Stimulated activated CD8-positive, alpha-beta memory T cell treated with anti-CD3 and anti-CD28 coated beads, Interleukin-7, amount 100 ng/mL, for 4 hours (primary cell): ENCODE data around the gene RABL6.
"Not testable (repeated sequence)": the region's sequence is repeated elsewhere in the genome, so short reads cannot be mapped to it uniquely, and the experiment has no call there.

Experiments used
- DNase-seq, 2 donors: peaks; one replicate each; pipeline ENCODE4 v3.0.0-alpha.2; 2020; ENCODE audit warnings: low read depth in 2 of 2

The RABL6 gene, protein sequence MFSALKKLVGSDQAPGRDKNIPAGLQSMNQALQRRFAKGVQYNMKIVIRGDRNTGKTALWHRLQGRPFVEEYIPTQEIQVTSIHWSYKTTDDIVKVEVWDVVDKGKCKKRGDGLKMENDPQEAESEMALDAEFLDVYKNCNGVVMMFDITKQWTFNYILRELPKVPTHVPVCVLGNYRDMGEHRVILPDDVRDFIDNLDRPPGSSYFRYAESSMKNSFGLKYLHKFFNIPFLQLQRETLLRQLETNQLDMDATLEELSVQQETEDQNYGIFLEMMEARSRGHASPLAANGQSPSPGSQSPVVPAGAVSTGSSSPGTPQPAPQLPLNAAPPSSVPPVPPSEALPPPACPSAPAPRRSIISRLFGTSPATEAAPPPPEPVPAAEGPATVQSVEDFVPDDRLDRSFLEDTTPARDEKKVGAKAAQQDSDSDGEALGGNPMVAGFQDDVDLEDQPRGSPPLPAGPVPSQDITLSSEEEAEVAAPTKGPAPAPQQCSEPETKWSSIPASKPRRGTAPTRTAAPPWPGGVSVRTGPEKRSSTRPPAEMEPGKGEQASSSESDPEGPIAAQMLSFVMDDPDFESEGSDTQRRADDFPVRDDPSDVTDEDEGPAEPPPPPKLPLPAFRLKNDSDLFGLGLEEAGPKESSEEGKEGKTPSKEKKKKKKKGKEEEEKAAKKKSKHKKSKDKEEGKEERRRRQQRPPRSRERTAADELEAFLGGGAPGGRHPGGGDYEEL

DNA sequence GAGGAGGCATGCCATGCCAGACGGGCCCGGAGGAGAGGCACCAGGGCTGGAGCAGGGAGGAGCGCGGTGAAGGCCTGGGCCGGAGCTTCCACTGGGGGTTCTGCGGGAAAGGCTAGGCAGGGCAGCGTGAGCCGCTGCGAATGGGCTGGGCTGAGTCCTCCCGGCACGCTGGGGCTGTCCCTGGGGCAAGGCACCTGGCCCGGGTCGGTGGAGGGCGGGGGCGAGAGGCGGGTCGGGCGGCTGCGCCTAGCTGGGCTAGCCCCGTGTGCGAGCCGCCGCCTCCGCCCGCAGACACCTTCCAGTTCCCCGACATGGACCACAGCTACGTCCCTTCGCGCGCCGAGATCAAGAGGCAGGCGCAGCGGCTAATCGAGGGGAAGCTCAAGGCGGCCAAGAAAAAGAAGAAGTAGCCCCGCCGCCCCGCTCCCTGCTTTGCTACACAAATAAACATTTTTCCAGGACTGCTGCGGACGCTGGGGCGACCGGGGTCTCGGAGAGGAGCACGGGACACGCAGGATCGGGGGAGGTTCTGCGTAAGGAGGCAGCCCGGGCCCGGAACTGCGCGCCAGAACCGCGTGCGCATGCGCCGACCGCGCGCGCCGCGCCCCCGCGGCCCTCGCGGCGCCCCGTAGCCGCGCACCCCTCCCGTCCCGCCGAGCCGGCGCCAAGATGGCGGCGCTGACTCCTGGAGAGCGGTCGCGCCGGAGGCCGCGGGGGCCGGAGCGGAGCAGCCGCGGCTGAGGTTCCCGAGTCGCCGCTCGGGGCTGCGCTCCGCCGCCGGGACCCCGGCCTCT, at the start of gene RABL6:
RABL6 (plus strand) TSS at position 668 of the 794 bp plus-strand sequence. CDS start 249 bp downstream, outside the sequence.
- DNase-seq, result peak; percentile 56 to 77

DNA sequence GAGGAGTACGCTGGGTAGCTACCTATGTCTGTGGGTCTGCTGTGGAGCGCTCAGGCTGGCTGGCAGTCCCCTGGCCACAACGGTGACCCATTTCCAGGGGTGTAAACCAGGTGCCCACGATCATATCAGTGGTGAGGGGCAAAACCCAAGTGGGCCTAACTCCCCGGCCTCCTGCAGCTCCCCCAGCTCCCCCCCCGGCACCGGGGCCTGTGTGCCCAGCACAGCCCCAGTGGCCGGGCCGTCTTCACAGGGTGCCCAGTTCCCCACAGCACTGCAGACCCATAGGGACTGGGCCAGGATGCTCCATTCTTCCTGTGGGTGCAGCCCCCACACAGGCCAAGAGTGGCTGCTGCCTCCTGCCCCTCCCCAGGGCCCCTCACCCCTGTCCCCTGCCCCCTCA, 48.7 kb upstream of the RABL6 start:
- no peak for DNase-seq

DNA sequence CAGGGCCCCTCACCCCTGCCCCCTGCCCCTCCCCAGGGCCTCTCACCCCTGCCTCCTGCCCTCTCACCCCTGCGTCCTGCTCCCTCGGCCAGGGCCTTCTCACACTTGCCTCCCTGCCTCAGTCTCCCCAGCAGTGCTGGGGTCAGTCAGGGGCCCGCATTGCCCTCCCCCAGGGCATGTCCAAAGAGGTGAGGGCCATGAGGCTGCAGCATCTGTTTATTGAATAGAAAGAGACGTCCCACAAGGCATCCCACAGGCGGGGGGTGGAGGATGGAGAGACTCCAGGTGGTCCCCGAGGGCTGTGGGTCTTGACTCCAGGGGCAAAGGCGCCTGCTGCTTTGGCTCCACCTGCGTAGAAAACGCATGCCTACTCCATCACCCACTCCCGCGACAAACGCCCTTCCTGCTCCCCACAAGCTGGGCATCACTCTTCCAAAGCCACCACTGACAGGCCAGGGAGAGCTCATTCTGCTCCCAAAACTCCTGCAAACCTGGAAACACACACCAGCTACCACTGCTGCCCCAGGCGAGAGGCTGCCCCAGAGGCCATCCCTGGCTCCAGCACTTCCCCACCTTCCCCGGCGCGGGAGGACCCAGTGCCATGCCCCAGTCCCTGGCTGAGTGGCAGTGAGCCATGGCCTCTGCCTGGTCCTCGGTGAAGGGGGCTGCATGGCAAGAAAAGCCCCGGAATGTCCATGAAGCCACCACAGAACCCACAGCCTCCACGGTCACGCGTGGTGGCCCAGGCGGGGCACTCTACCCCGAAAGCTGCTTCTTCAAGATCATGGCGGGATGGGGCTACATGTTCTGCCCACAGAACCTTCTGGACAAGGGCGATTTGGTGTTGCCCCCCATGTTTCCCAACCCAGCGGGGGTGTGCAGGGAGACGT, 48.1 kb upstream of the RABL6 start:
- DNase-seq, result no peak

DNA sequence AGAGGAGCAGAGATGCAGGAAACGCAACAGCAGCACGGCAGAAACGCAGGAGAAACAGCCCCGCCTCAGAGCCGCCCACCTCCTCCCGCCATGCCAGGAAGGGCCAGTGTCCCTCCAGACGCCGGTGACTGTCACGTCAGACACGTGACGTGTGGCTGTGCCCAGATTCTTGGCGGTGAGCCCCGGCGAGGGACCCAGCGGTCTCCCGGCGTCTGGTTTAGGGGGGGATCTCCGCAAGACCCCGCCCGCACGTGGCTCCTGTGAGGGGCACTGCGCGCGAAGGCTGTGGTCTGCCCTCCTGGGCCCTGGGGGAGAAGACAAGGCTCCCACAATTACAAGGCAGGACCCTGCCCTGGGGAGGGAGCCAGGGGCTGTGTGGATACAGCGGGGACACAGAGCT, 47.3 kb upstream of the RABL6 start:
- DNase-seq, result no peak

DNA sequence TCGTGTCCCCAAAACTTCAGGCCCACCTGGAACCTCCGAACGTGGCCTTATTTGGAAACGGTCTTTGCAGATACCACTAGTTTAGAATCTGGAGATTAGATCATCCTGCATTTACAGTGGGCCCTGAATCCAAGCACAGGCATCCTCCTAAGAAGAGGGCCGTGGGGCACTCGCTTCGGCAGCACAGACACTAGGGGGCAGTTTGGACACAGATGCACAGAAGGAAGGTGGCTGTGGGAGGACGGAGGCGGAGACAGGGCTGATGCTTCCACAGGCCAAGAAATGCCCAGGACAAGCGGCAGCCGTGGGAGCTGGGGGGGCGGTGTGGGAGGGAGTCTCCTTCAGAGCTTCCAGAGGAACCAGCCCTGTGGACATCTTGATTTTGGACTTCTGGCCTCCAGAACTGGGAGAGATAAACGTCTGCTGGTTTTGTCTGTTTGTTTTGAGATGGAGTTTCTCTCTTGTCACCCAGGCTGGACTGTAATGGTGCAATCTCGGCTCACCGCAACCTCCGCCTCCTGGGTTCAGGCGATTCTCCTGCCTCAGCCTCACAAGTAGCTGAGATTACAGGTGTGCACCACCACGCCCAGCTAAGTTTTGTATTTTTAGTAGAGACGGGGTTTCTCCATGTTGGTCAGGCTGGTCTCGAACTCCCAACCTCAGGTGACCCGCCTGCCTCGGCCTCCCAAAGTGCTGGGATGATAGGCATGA, 46.8 kb upstream of the RABL6 start:
- DNase-seq, result not testable (repeated sequence)

DNA sequence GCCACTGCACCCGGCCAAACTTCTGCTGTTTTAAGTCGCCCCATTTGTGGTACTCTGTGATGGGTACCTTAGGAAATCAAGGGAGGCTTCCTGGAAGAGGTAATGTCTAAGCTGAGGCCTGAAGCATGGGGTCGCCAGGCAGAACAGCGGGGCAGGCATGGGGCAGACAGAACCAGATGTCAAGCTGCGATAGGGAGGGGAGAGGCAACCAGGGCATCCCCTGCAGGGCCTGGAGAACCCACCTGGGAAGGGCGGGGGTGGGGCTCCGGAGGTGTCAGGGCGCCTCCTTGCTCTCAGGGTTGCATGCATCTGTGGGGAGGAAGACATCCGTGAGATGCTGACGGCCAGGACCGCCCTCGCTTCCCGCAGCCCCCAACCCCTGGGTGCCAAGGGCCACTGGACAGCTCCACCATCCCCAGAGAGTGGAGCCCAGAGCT, 46.2 kb upstream of the RABL6 start:
- DNase-seq, result no peak

DNA sequence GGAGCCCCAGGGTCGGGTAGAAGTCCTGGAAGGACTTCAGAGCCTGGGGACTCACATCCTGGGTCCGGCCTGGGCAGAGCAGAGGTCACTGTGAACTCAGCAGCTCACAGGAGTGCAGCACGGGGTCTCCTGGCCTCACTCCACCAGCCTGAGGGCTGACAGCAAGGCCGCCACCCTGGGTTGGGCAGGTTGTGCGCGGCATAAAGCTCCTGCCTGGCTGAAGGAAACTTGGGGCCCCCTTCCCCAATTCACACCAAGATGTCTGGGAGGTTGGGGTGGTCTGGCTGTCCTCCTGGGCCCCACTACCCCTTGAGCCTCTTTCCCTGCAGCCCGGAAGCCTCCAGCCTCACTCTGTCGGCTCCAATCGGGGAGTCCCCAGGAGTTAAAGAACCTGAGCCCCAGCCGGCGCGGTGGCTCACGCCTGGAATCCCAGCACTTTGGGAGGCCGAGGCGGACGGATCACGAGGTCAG, 45.5 kb upstream of the RABL6 start:
- DNase-seq, result no peak

DNA sequence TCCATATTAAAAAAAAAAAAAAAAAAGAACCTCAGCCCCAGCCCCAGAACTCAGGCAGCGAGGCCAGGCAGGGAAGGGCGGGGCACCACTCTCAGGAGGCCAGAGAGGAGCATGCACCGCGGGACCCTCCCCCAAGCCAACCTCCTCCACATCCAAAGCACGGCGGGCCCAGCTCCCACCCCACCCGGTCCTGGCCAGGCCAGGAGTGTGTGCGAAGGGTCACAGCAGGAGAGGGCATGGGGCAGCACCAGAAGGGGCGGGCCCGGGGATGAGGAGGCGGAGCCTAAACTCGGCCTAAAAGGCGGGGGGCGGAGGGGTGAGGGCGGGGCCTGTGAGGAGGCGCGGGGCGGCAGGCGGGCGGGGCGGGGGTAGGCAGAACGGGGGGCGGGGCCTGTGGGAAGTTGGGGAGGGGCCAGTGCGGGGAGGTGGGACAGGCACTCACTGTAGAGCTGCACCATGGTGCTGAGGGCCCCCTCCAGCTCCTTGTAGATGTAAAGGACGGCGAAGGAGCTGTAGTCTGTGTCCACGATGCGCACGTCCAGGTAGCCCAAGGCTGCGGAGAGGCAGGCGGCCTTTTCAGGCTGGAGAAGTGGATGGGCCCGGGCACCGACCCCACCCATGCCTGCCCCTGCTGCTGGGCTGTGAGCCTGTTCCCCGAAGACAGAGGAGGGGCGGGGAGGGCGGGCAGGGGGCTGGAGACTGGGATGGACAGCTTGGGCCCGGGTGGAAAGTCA, 44.7 kb upstream of the RABL6 start:
- peak in 1 of 2 donors; percentile 15 for DNase-seq

DNA sequence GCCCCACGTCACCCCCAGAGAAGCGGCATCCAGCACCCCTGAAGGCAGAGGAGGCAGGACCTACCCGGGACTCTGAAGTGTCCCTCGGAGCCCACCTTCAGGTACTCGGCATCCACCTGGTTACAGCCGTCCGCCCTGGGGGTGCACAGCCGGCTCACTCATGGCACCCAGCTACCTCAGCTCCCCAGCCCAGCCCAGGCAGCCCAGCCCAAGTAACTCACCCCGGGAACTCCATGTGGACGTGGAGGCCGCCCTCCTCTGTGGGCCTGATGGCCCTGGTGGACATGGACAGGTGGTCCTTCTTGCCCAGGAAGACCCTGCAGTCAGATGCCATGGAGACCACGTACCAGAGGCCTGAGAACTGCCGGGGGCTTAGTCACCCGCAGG, 44.1 kb upstream of the RABL6 start:
- no peak for DNase-seq

DNA sequence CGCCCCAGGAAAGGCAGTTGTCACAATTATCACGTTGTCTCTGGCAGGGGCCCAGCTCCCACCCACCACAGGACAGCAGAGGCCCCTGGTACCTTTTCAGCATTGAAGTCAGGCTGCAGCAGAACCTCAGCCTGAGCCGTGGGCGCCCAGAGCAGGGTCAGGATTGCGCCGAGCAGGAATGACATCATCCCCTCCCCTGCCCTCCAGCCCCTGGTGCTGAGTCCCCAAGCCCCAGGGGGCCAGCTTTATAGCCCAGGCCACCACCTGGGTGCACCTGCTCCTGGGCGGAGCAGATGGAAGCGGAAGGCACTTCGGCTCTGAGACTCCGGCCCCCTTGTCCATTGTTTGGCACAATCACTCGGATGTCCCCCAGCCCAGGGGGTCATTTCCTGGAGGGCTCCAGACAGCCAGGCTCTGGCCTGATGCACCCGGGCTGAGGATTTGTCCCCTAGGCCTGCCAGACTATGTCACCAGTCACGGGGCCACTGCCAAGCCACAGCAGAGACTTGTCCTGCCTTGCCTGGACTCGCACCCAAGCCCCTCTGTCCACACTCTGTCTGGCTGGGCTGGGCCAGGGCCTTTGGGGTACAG, 43.4 kb upstream of the RABL6 start, which contains the start of gene LCN15:
LCN15 (minus strand) TSS at position 218 of the 591 bp plus-strand sequence; CDS start at position 188, 30 bp downstream.
- no peak for DNase-seq

DNA sequence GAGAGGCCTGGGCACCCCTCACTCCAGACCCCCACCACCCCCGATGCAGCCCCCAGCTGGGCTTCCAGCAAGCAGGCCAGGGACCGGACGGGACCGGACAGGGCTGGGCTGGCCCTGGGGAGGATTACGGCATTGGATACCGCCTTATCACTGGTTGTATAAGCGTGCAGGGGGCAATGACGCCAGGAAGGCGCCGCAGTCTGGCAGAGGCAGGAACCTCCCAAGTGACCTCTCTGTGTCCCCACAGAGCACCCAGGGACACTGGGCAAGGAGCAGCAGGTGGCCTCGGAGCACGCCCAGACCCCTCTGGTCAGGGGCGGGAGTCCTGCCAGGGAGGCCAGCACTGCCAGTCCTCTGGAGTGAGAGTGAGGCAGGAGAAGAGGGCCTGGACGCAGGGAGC, 42.7 kb upstream of the RABL6 start:
- DNase-seq, result no peak

DNA sequence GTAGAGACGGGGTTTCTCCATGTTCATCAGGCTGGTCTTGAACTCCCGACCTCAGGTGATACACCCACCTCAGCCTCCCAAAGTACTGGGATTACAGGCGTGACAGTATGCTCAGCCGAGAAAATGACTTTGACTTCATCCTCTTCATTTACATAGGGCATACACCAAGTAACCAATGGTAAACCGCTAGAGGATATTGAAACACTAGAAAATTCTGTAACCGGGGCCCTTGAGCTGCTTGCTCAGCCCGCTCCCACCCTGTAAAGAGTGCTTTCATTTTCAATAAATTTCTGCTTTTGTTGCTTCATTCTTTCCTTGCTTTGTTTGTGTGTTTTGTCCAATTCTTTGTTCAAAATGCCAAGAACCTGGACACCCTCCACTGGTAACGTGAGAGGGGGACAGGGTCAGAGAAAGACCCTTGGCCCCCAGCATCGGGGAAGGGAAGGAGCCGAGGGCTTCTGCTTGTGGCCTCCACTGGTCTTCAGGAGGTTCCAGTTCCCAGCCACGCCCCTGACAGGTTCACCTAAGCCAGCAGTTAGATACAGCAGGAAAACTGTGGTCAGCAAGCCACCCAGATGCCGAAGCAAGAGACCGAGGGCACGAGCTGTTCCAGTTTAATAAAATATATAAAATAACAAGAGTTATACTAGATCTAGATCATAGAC, 41.9 kb upstream of the RABL6 start:
- not testable (repeated sequence) for DNase-seq

DNA sequence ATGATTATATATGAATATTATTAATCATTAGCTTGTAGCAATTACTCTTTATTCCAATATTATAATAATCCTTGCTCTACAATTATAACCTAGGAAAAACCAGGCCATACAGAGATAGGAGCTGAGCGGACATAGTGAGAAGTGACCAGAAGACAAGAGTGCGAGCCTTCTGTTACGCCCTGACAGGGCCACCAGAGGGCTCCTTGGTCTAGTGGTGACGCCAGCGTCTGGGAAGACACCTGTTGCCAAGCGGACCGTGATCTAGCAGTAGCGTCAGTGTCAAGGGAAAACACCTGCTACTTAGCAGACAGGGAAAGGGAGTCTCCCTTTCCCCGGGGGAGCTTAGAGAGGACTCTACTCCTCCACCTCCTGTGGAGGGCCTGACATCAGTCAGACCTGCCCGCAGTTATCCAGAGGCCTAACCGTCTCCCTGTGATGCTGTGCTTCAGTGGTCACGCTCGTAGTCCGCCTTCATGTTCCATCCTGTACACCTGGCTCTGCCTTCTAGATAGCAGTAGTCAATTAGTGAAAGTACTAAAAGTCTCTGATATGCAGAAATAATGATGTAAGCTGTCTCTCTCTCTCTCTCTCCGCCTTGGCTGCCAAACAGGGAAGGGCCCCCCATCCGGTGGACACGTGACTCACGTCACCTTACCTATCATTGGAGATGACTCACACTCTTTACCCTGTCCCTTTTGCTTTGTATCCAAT, 41.2 kb upstream of the RABL6 start:
- DNase-seq, result peak in 1 of 2 donors; percentile 25

DNA sequence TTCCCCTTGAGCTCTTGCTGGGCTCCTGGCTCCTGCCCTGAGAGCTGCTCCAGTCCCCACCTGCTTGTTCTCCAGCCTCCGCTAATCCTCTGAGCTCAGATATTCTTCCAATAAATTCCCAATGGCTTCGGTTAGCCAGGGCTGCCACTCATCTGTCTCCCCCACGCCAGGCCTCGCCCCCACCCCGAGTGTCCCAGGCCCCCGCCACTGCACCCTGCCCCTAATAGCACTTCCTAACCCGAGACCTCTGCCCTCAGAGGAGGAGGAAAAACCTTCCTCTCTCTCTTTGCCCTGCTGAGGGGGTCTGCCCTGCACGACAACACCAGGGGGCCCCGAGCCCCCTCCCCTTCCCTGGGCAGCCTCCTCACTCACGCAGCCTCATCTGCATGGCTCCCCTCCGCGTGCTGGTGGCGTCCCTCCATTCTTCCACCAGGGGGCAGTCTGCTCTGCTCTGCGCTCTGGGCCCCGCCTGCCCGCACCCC, 38.0 kb upstream of the RABL6 start:
- peak in 1 of 2 donors; percentile 21 for DNase-seq

DNA sequence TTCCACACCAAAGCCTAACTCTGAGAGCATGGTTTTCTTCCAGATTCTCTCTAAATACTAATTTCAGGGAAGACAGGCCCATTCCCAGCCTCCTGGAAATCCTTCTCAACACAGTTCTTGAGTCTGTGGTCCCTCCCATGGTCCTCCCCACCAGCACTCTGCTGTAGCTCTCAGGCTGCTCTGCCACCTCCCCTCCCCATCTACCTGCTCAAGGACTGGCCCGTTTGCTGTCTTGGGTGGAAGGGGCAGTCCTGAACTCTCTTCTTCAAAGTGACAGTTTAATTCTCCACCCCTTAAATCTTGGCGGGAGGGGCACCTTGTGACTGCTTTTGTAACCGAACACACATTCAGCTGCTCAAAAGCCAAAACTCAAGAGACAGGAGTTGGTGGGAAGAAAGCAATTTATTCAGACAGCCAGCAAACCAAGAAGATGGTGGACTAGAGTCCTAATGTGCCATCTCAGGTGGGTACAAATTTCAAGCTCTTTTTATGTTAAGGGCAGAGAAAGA, 35.8 kb upstream of the RABL6 start:
- no peak for DNase-seq

DNA sequence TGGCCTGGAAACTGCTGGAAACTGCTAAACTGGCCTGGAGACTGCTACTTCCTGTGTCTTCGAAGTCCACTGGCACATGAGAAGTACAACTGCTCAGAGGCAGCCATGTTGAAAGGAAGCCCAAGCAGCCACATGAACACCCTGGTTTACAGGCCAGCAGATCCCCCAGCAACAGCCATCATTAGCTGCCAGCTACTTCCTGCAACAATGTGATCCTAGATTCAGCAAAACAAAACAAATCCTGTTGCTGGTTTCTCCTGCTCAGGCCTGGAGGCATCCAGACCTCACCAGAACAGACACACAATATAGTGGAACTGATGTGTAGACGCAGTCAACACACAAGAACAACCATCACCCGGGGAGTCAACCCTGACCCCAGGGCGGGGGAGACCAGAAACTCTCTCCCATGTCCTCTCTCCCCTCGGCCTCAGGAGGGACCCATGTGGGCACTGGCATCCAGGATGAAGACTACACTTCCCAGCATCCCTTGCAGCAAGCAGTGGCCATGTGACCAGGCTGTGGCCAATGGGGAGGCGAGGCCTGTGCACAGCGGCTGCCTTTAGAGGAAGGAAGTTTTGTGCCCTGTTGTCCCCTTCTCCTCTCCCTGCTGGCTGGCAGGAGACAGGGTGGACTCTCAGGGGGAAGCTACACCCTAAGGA, 34.2 kb upstream of the RABL6 start:
- no peak for DNase-seq

DNA sequence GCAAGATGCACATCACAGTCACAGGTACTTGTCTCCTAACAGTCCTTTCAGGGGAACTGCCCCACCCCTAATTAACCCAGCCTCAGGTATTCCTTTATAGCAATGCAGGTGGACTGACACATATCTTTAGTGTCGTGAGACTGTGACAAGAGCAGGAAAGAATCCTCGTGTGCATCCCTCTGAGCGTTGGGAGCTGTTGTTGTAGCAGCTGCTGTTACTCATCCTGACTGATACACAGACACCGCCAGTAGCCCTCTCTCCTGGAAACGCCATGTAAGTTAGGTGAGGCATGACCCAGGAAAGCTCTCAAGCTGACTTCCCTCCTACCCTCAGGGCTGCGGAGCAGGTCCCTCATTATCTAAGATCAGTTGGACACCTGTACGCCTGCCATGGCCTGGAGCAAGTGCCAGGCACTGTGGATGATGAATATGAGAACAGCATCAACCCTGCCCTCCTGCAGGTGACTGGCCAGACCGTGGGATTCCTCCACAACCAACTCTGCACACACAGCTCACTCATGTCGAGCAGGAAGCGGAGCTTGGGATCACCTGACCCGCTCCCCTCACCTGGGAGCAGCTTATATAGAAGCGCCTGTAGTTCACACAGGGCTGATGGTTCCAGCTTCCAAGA, 33.2 kb upstream of the RABL6 start:
- no peak for DNase-seq
